Measurements from ENCODE around the gene PPP3CA. TPM values are rescaled to one million over a fixed set of nuclear protein-coding genes. Genes with fewer than 3 reads are reported as not detected.

The PPP3CA gene
- total RNA-seq, 4 donors from 2014 or later: 32.7 to 45.1 (median 44.0) TPM

DNA sequence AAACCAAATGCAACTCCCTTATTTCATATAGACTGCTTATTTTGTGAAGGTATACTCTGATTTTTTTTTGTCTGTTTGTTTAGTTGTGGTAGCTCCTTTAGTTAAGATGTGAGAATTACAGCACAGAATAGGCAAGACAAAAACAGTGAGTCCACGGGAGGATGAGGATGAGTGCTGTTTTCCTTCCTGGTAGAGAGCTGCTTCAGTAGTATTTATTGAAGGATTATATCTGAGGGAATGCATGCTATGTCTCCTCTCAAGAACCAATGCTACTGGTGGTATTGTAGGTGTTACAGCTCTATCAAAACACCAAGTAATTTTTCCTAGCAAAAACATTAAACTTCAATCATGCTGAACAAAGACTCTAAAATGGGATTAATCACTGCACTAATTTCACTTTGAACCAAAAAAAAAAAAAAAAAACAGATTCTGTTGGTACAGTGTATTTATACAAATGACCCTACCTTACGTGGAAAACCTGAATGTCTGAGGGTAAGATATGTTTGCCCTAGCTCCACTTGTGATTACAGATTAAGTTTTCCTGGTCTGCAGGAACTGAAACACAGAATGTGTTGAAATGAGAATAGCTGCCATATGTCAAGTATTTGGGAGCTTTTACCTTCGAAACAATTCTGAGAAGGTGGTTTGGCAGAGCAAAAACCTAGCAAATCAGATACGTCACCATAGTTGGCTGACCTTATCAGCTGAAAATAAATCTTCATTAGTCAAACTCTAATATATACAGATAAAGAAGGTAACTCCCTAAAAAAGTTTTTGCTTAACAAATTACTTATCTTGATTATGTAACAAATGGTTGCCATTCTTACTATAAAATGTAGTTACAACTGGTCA, 40.3 kb downstream of the PPP3CA start:
- peaks cover 0 to 52% (median 12%) of the 10 kb centered on the region in 4 donors for H3K4me1 ChIP-seq
- no peaks in the 10 kb centered on the region for H3K9me3 ChIP-seq
- no peak overlapping the region for H3K4me3 ChIP-seq
- TF ChIP-seq EP300 (IDR thresholded peaks at IDR 0.05): no peak
- TF ChIP-seq CTCF (IDR thresholded peaks at IDR 0.05): no peak
- no peak for TF ChIP-seq POLR2A (IDR thresholded peaks at IDR 0.05)
- no peaks in the 10 kb centered on the region for H3K27me3 ChIP-seq
- no peak overlapping the region for H3K27ac ChIP-seq
- H3K36me3 ChIP-seq: no peaks in the 10 kb centered on the region
- 80 to 82% methylated on average over 4 of the region's 4 CpGs for WGBS, 2 donors
- DNase-seq (ENCODE audit: low spot score in 2 of 2): no peak

GRCh38 chr4:101306225-101306624, 41.1 kb downstream of the PPP3CA start:
- DNase-seq (ENCODE audit: low spot score in 2 of 2): no peak
- TF ChIP-seq CTCF (IDR thresholded peaks at IDR 0.05): no peak
- no peak for TF ChIP-seq EP300 (IDR thresholded peaks at IDR 0.05)
- no peak for TF ChIP-seq POLR2A (IDR thresholded peaks at IDR 0.05)
- H3K27ac ChIP-seq: no peak overlapping the region
- no peaks in the 10 kb centered on the region for H3K27me3 ChIP-seq
- H3K4me1 ChIP-seq: peaks cover 0 to 48% (median 12%) of the 10 kb centered on the region in 4 donors
- no peaks in the 10 kb centered on the region for H3K9me3 ChIP-seq
- H3K36me3 ChIP-seq: no peaks in the 10 kb centered on the region
- no peak overlapping the region for H3K4me3 ChIP-seq
- 59 to 71% methylated on average over 3 of the region's 3 CpGs for WGBS, 2 donors

DNA sequence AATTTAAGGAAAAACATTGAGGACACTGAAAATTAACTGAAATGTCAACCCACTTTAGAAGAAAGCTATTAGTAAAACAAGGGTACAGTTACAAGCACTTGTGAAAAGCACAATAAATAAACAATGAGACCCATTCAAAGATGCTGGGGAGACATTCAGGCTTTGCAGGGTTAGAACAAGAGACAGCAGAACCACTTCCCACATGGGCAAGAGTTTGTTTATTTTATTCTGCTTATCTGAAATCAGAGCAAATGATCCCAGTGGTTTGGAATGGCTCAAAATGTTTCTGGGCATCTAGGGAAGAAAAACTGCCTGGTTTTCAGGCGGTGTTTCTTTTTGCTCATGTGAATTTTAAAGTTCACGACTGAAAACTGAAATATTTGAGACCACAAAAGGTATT, 42.4 kb downstream of the PPP3CA start:
- no peak overlapping the region for H3K27ac ChIP-seq
- H3K4me3 ChIP-seq: no peak overlapping the region
- H3K4me1 ChIP-seq: peaks cover 0 to 53% (median 12%) of the 10 kb centered on the region in 4 donors
- H3K9me3 ChIP-seq: no peaks in the 10 kb centered on the region
- no peak for TF ChIP-seq POLR2A (IDR thresholded peaks at IDR 0.05)
- TF ChIP-seq EP300 (IDR thresholded peaks at IDR 0.05): peak in 1 of 2 donors; percentile 19
- TF ChIP-seq CTCF (IDR thresholded peaks at IDR 0.05): no peak
- 26 to 40% methylated on average over 2 of the region's 2 CpGs for WGBS, 2 donors
- no peaks in the 10 kb centered on the region for H3K36me3 ChIP-seq
- no peaks in the 10 kb centered on the region for H3K27me3 ChIP-seq
- DNase-seq (ENCODE audit: low spot score in 2 of 2): no peak

- Histone ChIP-seq H3K4me3 (no peak overlapping the region), H3K9me3 (no peaks in the 10 kb centered on the region), H3K27ac (no peak overlapping the region), H3K36me3 (no peaks in the 10 kb centered on the region), H3K27me3 (no peaks in the 10 kb centered on the region), H3K4me1 (peaks cover 0 to 37% (median 5%) of the 10 kb centered on the region in 4 donors)
- DNase-seq (ENCODE audit: low spot score in 2 of 2): no peak
- WGBS, 2 donors: 90 to 92% methylated on average over 3 of the region's 3 CpGs
- TF ChIP-seq POLR2A (IDR thresholded peaks at IDR 0.05) (no peak), CTCF (IDR thresholded peaks at IDR 0.05) (no peak), EP300 (IDR thresholded peaks at IDR 0.05) (no peak)
Measured at GRCh38 chr4:101299899-101300540, 47.3 kb downstream of the PPP3CA start.

DNA sequence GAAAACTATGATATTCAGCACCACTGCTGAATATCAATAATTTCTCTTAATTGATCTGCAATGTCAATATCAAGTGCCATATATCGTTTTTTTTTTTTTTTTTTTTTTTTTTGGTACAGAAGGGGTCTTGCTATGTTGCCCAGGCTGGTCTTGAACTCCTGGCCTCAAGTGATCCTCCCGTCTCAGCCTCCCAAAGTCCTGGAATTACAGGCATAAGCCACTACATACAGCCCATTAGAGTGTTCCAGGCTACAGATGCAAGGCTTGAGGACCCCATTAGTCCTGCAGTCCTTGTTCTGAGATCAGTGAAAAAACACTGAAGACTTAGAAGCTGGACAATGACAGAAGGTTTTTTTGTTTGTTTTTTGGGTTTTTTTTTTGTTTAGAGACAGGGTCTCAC, 48.3 kb downstream of the PPP3CA start:
- no peaks in the 10 kb centered on the region for H3K27me3 ChIP-seq
- H3K36me3 ChIP-seq: no peaks in the 10 kb centered on the region
- no peak overlapping the region for H3K27ac ChIP-seq
- no peak overlapping the region for H3K4me3 ChIP-seq
- no peaks in the 10 kb centered on the region for H3K9me3 ChIP-seq
- TF ChIP-seq EP300 (IDR thresholded peaks at IDR 0.05) (no peak), CTCF (IDR thresholded peaks at IDR 0.05) (no peak), POLR2A (IDR thresholded peaks at IDR 0.05) (no peak)
- DNase-seq (ENCODE audit: low spot score in 2 of 2): no peak
- H3K4me1 ChIP-seq: peaks cover 0 to 27% (median 2%) of the 10 kb centered on the region in 4 donors
- WGBS, 2 donors: 86 to 94% methylated on average over 2 of the region's 2 CpGs

Measured in tibial nerve (tissue), 4 donors.